Kidney epithelial cell (primary cell): ENCODE results near the gene FFAR3. TPM values are rescaled to one million over a fixed set of nuclear protein-coding genes. Genes with fewer than 3 reads are reported as not detected.
"Not testable (repeated sequence)": the region's sequence is repeated elsewhere in the genome, so short reads cannot be mapped to it uniquely, and the experiment has no call there.

Source experiments
- DNase-seq: peaks from one replicate; pipeline ENCODE4 v3.0.0-alpha.2; 2010; ENCODE audit warnings: low read depth
- H3K27me3 ChIP-seq: 2 replicates; pipeline ENCODE4 v1.6.0; 2011; ENCODE audit warnings: low read length; ENCODE audit not compliant: control insufficient read depth, insufficient read depth
- H3K36me3 ChIP-seq: 2 replicates; pipeline ENCODE4 v1.5.1; 2011; ENCODE audit warnings: low read length; ENCODE audit not compliant: control insufficient read depth, insufficient read depth
- H3K4me3 ChIP-seq: 2 replicates; pipeline ENCODE4 v1.5.1; 2011; ENCODE audit warnings: low read depth, mild to moderate bottlenecking, control low read depth, low read length
- total RNA-seq: library from RNA; depleted of rRNA; stranded (reverse); fragments of >200 nt; gene quantifications from 2 replicates; pipeline ENCODE4 v1.2.3, GENCODE V29; 2015
- TF ChIP-seq, protein P1 (sequence below): IDR thresholded peaks from 2 replicates; pipeline ENCODE4 v1.5.1; 2011; ENCODE audit warnings: mild to moderate bottlenecking, moderate library complexity, low read length, control low read depth, inconsistent platforms; ENCODE audit not compliant: insufficient read depth, poor library complexity, severe bottlenecking

The FFAR3 gene
- total RNA-seq, 1 donor from 2014 or later = not detected

DNA sequence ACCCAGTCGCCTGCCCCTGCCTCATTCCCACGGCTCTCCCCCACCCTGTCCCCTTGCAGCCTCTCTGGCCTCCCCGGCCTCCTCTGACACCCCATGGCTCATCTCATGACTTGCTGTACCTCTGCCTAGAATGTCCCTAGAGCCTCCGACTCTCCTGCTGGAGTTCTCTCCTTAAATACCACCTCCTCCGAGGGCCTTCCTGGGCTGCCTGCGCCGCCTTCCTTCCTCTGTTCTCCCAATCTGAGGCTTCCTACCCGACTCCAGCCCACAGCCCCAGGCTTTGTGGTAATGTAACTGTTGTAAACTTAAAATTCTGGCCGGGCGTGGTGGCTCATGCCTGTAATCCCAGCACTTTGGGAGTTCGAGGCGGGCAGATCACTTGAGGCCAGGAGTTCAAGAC lies 40.3 kb downstream of the FFAR3 start:
- TF ChIP-seq, protein P1, sequence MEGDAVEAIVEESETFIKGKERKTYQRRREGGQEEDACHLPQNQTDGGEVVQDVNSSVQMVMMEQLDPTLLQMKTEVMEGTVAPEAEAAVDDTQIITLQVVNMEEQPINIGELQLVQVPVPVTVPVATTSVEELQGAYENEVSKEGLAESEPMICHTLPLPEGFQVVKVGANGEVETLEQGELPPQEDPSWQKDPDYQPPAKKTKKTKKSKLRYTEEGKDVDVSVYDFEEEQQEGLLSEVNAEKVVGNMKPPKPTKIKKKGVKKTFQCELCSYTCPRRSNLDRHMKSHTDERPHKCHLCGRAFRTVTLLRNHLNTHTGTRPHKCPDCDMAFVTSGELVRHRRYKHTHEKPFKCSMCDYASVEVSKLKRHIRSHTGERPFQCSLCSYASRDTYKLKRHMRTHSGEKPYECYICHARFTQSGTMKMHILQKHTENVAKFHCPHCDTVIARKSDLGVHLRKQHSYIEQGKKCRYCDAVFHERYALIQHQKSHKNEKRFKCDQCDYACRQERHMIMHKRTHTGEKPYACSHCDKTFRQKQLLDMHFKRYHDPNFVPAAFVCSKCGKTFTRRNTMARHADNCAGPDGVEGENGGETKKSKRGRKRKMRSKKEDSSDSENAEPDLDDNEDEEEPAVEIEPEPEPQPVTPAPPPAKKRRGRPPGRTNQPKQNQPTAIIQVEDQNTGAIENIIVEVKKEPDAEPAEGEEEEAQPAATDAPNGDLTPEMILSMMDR = no peak
- no peak for DNase-seq
- Histone ChIP-seq H3K36me3 (no peaks in the 10 kb centered on the region), H3K4me3 (no peak overlapping the region), H3K27me3 (no peaks in the 10 kb centered on the region)

GRCh38 chr19:35399231-35399630 lies 41.0 kb downstream of the FFAR3 start:
- Histone ChIP-seq H3K27me3 (no peaks in the 10 kb centered on the region), H3K36me3 (no peaks in the 10 kb centered on the region), H3K4me3 (no peak overlapping the region)
- no peak for DNase-seq
- TF ChIP-seq, protein P1 = no peak

DNA sequence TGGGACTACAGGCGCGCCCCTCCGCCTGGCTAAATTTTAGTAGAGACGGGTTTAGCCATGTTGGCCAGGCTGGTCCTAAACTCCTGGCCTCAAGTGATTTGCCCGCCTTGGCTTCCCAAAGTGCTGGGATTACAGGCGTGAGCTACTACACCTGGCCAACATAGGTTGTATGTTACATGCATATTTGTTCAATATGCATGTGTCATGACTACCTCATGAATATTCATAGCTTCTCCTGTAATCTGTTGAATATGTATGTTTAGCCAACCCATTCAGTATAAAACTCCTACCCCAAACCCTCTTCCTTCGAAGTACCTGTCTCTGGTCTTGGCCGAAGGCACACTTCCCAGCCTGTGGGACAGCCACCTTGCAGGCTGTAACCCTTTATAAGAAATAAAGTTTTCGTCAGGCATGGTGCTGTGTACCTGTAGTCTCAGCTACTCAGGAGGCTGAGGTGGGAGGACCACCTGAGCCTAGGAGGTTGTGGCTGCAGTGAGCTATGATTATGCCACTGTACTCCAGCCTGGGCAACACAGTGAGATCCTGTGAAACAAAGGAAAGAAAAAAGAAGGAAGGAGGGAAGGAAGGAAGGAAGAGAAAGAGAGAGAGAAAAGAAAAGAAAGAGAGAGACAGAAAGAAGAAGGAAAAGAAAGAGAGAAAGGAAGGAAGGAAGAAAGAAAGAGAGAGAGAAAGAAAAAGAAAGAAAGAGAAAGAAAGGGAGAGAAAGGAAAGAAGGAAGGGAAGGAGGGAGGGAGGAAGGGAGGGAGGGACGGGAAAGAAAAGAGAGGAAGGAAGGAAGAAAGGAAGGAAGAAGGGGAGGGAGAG lies 41.9 kb downstream of the FFAR3 start:
- no peak for DNase-seq
- Histone ChIP-seq H3K4me3 (no peak overlapping the region), H3K27me3 (no peaks in the 10 kb centered on the region), H3K36me3 (no peaks in the 10 kb centered on the region)
- TF ChIP-seq, protein P1 = no peak

DNA sequence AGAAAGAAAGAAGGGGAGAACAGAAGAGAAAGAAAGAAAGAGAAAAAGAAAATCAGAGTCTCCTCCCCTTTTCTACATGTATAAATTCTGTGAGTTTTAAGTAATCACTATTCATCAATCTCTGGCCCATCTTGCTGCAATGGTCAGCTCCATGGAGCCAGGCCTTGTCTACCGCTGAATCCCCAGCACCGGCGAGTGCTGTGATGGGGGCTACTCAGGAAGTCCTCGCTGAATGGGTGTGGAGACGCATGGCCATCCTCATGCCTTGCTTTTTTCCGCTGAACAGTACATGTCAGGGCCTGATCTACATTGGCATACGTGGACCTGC lies 42.5 kb downstream of the FFAR3 start:
- TF ChIP-seq, protein P1 = no peak
- H3K36me3 ChIP-seq = no peaks in the 10 kb centered on the region
- no peaks in the 10 kb centered on the region for H3K27me3 ChIP-seq
- DNase-seq = no peak
- H3K4me3 ChIP-seq = no peak overlapping the region

DNA sequence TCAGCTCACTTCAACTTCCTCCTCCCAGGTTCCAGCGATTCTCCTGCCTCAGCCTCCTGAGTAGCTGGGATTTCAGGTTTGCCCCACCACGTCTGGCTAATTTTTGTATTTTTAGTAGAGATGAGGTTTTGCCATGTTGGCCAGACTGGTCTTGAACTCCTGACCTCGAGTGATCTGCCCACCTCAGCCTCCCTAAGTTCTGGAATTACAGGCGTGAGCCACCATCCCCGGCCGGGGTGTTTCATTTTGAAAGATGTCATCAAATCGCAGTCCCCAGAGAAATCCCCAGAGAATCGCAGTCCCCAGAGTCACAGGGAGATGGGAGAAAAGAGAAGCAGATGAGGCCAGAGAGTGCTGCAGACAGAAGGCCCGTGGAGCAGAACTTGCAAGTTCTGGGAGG lies 43.2 kb downstream of the FFAR3 start:
- H3K27me3 ChIP-seq, DNase-seq, H3K36me3 ChIP-seq, H3K4me3 ChIP-seq: not testable (repeated sequence)

DNA sequence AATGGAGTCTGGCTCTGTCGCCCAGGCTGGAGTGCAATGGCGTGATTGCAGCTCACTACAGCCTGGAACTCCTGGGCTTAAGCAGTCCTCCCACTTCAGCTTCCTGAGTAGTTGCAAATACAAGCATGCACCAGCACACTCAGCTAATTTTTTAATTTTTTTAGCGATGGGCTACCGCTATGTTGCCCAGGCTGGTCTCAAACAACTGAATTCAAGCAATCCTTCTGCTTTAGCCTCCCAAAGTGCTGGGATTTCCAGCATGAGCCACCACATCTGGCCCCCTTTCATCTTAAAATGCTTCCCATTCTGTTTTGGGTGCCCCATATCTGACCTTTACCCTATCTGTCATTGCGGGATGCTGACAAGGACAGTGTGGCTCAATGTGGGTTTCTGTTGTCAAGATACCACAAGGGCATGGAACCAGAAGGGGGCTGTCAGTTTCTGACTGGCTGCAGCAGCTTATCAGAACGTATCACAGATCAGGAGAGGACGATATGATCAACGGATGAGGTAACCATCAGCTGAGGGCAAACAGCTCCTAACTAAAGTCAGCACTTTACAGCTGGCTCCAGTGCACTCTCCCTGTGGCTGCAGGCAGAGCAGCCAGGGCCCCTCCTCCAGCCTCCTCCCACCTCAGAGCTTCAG lies 45.0 kb downstream of the FFAR3 start:
- no peak overlapping the region for H3K4me3 ChIP-seq
- H3K36me3 ChIP-seq = no peaks in the 10 kb centered on the region
- TF ChIP-seq, protein P1 = no peak
- DNase-seq = no peak
- H3K27me3 ChIP-seq = no peaks in the 10 kb centered on the region
